ENCODE measurements around the gene MAP3K5. TPM values are rescaled to one million over a fixed set of nuclear protein-coding genes. Genes with fewer than 3 reads are reported as not detected.
"Not testable (repeated sequence)": the region's sequence is repeated elsewhere in the genome, so short reads cannot be mapped to it uniquely, and the experiment has no call there.

MAP3K5 gene
- total RNA-seq, 1 donor from 2014 or later = 2.2 TPM

- no peak for DNase-seq (ENCODE audit: low read depth in 2 of 2)
These were observed 180.5 kb downstream of the MAP3K5 start for GRCh38 chr6:136611746-136612145.

- no peak for DNase-seq (ENCODE audit: low read depth in 2 of 2)
These were observed 181.1 kb downstream of the MAP3K5 start for GRCh38 chr6:136611133-136611532.

DNA sequence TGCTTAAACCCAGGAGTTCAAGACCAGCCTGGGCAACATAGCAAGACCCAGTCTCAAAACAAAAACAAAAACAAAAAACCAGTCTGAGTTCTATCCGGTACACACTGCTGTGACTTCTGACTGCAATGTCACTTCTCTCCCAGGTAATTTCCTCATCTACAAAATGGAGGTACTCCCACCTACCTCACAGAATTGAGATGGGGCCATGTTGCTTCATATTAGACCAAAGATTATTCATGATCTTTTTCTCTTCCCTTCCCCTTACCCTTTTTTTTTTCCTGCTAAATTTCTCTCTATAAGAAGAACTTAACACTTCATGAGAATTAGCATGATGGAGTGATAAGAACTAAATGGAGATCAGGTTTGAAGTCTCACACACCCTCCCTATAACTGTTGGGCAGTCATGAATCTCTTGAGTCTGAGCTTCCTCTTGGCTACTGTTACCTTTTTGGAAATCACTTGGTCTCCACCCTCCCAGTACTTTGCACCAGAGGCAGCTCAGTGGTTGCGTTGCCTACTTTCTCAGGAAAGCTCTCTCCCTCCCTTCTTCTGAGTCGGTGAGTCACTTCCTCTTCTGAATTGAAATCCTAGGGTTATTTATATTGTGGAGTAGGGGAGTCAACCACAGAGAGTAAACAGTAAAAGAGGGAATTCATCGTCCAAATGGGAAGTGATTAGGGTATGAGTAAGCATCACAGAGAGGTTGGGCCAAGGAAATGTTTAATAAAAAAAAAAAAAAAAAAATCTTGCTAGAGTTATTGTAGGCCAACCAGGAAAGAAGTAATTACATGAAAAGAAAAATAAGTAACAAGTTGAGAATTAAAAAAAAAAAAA is 182.2 kb downstream of the MAP3K5 start:
- peak; percentile 45 to 96 for DNase-seq (ENCODE audit: low read depth in 2 of 2)

DNA sequence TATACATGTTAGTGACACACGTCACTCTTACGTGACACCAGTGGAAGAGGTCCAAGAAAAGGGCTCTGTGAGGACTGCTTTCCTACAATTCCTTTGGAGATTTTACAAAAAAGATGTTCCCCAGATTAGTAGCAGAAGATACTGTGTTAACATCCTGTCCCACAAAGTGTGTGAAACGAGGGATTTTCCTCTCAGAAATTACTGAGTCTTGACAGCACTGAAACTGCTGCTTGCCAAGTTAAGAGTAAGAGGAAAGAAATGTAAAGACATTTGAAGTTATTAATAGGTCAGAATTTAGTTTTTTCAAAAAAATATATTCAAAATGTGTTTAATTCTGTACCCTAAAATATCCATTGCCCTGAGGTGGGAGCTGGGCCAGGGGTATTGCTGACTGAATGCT is 183.3 kb downstream of the MAP3K5 start:
- peak in 1 of 2 donors; percentile 56 for DNase-seq (ENCODE audit: low read depth in 2 of 2)

GRCh38 chr6:136607932-136608772 is 184.1 kb downstream of the MAP3K5 start:
- peak; percentile 67 to 74 for DNase-seq (ENCODE audit: low read depth in 2 of 2)

GRCh38 chr6:136607204-136607931 is 184.9 kb downstream of the MAP3K5 start:
- peak; percentile 48 to 57 for DNase-seq (ENCODE audit: low read depth in 2 of 2)

DNA sequence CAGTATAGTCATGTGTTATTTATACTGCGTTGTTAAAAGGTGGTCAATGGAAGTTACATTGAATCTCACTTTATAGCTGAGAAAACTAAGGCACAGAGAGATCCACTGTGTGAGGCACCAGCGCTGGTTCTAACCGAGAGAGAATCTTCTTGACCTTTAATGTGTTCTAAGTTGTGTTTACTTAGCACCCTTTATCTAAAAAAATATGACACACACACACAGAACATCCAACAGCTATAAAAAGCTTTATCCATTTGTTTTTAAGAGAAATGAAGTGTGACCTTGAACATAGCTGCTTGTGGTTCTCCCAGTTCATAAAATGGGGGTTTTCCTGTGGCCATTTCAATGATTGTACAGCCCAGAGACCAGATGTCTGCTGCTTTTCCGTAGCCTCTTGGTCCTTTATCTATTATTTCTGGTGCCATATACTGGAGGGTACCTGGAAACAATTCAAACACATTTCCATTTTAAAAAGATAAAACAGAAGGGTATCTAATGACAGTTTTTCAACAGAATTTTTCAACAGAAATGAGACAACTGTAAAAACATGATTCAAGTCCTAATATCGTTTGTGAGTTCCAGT is 187.3 kb downstream of the MAP3K5 start:
- peak in 1 of 2 donors; percentile 63 for DNase-seq (ENCODE audit: low read depth in 2 of 2)

- DNase-seq (ENCODE audit: low read depth in 2 of 2) = peak; percentile 23 to 42
These were observed 187.9 kb downstream of the MAP3K5 start for GRCh38 chr6:136604328-136604825.

- DNase-seq (ENCODE audit: low read depth in 2 of 2) = peak in 1 of 2 donors; percentile 83
These were observed 191.5 kb downstream of the MAP3K5 start for GRCh38 chr6:136600818-136601217.

DNA sequence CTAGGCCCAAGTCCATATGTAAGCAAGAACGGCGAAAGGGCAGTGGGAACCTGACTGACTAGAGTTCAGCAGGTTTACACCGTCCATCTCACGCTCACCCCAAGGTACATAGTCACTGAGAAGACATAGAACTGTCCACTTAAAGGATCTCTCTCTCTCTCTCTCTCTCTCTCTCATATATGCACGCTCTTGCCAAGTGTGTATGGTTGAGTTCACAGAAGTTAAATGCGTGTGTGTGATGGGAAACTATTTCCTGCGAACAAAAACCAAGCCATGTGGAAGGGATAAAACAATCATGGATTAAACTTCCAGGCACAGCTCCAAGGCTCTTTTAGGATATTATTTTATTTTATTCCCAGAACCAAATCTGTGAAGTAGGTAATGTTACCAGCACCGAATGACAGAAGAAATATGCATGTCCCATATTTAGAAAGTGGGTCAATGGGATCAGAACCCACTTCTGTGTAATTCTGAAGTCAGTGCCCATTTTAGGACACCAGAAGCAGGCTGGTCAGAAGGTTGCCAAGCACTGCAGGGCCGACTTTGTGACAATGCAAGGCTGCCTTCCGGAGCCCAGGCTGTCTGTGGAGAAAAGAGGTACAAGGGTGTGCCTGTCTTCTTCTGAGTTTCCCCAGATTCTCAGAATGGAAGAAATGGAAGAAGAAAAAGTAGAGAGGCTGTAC is 192.8 kb downstream of the MAP3K5 start:
- no peak for DNase-seq (ENCODE audit: low read depth in 2 of 2)

GRCh38 chr6:136598048-136598447 is 194.2 kb downstream of the MAP3K5 start:
- no peak for DNase-seq (ENCODE audit: low read depth in 2 of 2)

DNA sequence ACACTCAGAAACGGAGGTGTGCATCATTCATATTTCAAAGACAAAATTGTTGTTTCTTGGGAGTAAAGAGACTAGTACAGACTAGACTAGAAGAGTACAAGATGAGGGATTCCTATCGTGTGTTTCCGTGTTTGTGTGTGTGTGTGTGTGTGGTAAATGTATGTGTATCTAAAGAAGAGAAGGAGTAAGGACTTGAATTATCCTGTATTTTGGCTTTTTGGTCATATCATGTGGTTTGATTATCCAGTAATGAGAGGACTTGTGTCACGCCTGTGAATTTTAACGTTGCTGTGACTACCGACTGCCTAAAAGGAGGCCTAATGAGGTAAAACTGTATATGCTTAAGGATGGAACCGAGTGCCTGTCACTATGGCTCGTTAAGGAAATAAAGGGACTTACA is 197.6 kb downstream of the MAP3K5 start:
- no peak for DNase-seq (ENCODE audit: low read depth in 2 of 2)

- peak; percentile 91 to 99 for DNase-seq (ENCODE audit: low read depth in 2 of 2)
These were observed 198.4 kb downstream of the MAP3K5 start for GRCh38 chr6:136593748-136594490.

DNA sequence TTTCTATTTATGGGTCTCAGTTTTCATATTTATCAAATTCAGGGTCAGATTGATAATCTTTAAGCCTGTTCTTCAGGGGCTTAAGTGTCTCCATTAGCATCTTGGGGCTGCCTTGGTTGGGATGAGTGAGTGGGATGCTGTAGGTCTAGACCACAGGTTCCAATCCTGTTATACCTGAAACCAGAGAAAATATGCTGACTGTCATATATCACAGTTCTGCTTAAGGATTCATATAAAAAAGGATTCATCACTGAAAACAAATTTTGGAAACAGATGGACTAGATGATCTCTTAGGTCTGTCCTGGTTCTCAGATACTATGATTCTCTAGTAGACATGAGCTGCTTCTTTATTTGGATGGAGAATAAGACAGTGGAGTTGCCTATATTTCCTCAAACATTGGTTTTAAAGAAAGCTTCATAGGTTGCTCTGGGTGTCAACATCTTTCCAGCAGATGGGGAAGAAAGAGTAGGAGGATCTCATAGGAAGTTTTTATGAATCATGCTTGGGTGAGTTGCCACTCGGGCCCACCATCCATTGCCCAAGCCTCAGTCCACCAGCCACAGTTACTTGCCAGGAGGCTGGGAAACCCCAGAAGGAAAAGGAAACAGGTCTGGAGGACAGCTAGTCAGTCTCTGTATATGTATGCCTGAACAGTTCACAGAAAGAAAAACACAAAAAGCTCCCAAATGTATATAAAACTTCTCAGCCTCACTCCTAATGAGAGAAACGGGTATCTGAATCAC is 199.2 kb downstream of the MAP3K5 start:
- peak in 1 of 2 donors; percentile 86 for DNase-seq (ENCODE audit: low read depth in 2 of 2)

GRCh38 chr6:136591617-136592016 is 200.7 kb downstream of the MAP3K5 start:
- DNase-seq (ENCODE audit: low read depth in 2 of 2) = no peak

DNA sequence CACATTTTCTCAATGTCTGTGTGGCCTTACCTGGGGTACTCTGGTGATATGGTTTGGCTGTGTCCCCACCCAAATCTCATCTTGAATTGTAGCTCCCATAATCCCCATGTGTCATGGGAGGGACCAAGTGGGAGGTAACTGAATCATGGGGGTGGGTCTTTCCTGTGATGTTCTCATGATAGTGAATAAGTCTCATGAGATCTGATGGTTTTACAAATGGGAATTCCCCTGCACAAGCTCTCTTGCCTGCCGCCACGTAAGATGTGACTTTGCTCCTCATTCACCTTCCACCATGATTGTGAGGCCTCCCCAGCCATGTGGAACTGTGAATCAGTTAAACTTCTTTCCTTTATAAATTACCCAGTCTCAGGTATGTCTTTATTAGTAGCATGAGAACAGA is 201.4 kb downstream of the MAP3K5 start:
- DNase-seq (ENCODE audit: low read depth in 2 of 2) = not testable (repeated sequence)

GRCh38 chr6:136587527-136587926 is 204.8 kb downstream of the MAP3K5 start:
- no peak for DNase-seq (ENCODE audit: low read depth in 2 of 2)

DNA sequence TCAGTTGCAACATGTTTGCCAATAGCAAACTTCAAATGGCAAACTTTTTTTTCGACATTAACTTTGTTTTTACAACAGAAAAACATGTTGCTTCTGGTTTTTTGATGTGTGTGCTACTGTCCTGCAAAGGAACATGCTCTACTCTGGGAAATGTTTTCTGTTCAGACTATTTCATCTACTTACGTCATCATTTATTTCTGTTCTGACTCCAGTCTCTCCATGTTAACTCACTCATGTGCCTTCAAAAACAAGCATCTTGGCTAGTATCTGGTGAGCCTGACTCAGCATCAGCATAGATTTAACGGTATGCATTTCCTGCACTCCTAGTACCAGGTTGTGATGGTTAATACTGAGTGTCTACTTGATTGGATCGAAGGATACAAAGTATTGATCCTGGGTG is 206.0 kb downstream of the MAP3K5 start:
- DNase-seq (ENCODE audit: low read depth in 2 of 2) = peak in 1 of 2 donors; percentile 75

DNA sequence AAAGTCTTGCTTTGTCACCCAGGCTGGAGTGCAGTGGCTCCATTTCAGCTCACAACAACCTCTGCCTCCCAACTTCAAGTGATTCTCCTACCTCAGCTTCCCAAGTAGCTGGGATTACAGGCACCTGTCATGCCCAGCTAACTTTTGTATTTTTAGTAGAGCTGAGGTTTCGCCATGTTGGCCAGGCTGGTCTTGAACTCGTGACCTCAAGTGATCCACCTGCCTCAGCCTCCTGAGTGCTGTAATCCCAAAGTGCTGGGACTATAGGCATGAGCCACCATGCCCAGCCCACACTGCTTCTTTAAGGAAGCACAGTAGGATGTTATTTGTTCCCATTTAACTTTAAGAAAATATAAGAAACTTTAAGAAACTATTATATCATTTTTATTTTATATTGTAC is 206.8 kb downstream of the MAP3K5 start:
- not testable (repeated sequence) for DNase-seq (ENCODE audit: low read depth in 2 of 2)
